Measurements from ENCODE around the gene CRYGN.

CRYGN gene

GRCh38 chr7:151429237-151429559, 10.7 kb downstream of the CRYGN start:
- no peak overlapping the region for H3K9ac ChIP-seq
- H3K9me3 ChIP-seq: no peaks in the 10 kb centered on the region
- peak overlapping the region; percentile 69 for H3K4me2 ChIP-seq
- no peaks in the 10 kb centered on the region for H3K36me3 ChIP-seq
- no peak overlapping the region for H3K4me3 ChIP-seq
- peaks cover 47% of the 10 kb centered on the region for H3K4me1 ChIP-seq
- no peaks in the 10 kb centered on the region for H4K20me1 ChIP-seq
- H3K27ac ChIP-seq: no peak overlapping the region
- TF ChIP-seq Cebpa-rat (IDR thresholded peaks at IDR 0.05): no peak
- no peaks in the 10 kb centered on the region for H3K27me3 ChIP-seq

GRCh38 chr7:151428378-151429236, 11.3 kb downstream of the CRYGN start:
- Histone ChIP-seq H3K4me3 (no peak overlapping the region), H4K20me1 (no peaks in the 10 kb centered on the region), H3K4me2 (peak overlapping the region; percentile 69), H3K36me3 (no peaks in the 10 kb centered on the region), H3K4me1 (peaks cover 45% of the 10 kb centered on the region), H3K27ac (no peak overlapping the region), H3K9ac (no peak overlapping the region), H3K27me3 (no peaks in the 10 kb centered on the region), H3K9me3 (no peaks in the 10 kb centered on the region)
- no peak for TF ChIP-seq Cebpa-rat (IDR thresholded peaks at IDR 0.05)

DNA sequence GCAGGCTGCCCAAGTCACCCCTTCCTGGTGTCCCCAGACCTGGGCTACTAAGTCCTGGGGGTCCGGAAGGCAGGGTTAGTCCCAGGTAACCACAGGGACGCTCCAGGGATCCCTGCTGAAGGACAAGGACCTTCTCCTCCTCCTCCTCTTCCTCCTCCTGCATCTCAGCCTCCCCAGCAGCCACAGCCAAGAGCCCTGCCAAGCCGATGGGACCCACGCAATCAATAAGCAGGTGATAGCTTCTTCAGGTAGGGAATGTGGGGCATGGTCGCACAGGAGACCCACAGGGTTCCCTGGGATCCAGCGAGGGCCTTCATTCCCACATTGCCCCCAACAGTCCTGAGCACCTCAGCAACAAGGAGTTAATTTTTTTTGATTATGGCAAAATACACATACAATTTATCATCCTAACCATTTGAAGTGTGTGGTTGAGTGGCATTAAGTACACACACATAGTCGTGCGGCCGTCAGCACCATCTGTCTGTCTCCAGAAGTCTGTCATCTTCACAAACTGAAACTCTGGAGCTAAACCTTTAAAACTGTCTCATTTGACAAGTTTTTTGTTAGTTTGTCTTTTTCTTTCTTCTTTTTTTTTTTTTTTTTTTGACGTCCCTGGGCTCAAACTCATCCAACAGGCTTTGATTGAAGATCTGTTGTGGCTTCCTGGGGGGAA, 12.1 kb downstream of the CRYGN start:
- Histone ChIP-seq H3K9me3 (peaks cover 7% of the 10 kb centered on the region; the same call in 1 of the 2 replicates), H3K9ac (no peak overlapping the region), H3K27ac (no peak overlapping the region), H3K4me2 (peak overlapping the region; percentile 69), H3K27me3 (no peaks in the 10 kb centered on the region), H3K4me3 (no peak overlapping the region), H3K4me1 (peaks cover 38% of the 10 kb centered on the region), H4K20me1 (no peaks in the 10 kb centered on the region), H3K36me3 (no peaks in the 10 kb centered on the region)
- no peak for TF ChIP-seq Cebpa-rat (IDR thresholded peaks at IDR 0.05)

GRCh38 chr7:151426904-151427704, 12.8 kb downstream of the CRYGN start:
- no peak overlapping the region for H3K27ac ChIP-seq
- no peak overlapping the region for H3K9ac ChIP-seq
- H3K4me3 ChIP-seq: no peak overlapping the region

GRCh38 chr7:151426441-151426903, 13.5 kb downstream of the CRYGN start:
- no peak overlapping the region for H3K4me3 ChIP-seq
- no peaks in the 10 kb centered on the region for H4K20me1 ChIP-seq
- peaks cover 21% of the 10 kb centered on the region for H3K9me3 ChIP-seq
- no peak overlapping the region for H3K9ac ChIP-seq
- TF ChIP-seq Cebpa-rat (IDR thresholded peaks at IDR 0.05): no peak
- H3K4me2 ChIP-seq: no peak overlapping the region
- no peaks in the 10 kb centered on the region for H3K36me3 ChIP-seq
- H3K27me3 ChIP-seq: no peaks in the 10 kb centered on the region
- peaks cover 30% of the 10 kb centered on the region for H3K4me1 ChIP-seq
- no peak overlapping the region for H3K27ac ChIP-seq

More at GRCh38 chr7:151426904-151427704, 12.8 kb downstream of the CRYGN start:
- H3K9me3 ChIP-seq: peaks cover 14% of the 10 kb centered on the region
- no peak overlapping the region for H3K4me2 ChIP-seq
- TF ChIP-seq Cebpa-rat (IDR thresholded peaks at IDR 0.05): no peak
- H4K20me1 ChIP-seq: no peaks in the 10 kb centered on the region
- no peaks in the 10 kb centered on the region for H3K36me3 ChIP-seq
- peaks cover 30% of the 10 kb centered on the region for H3K4me1 ChIP-seq
- no peaks in the 10 kb centered on the region for H3K27me3 ChIP-seq

GRCh38 chr7:151425670-151426440, 14.1 kb downstream of the CRYGN start:
- no peaks in the 10 kb centered on the region for H3K36me3 ChIP-seq
- peaks cover 25% of the 10 kb centered on the region for H3K9me3 ChIP-seq
- H3K4me2 ChIP-seq: no peak overlapping the region
- no peaks in the 10 kb centered on the region for H3K27me3 ChIP-seq
- 0 out of 2 replicates have a peak, but pooled peaks have one; percentile 6 for TF ChIP-seq Cebpa-rat (IDR thresholded peaks at IDR 0.05)
- H3K4me3 ChIP-seq: no peak overlapping the region
- peaks cover 30% of the 10 kb centered on the region for H3K4me1 ChIP-seq
- H4K20me1 ChIP-seq: no peaks in the 10 kb centered on the region
- no peak overlapping the region for H3K27ac ChIP-seq
- H3K9ac ChIP-seq: no peak overlapping the region

DNA sequence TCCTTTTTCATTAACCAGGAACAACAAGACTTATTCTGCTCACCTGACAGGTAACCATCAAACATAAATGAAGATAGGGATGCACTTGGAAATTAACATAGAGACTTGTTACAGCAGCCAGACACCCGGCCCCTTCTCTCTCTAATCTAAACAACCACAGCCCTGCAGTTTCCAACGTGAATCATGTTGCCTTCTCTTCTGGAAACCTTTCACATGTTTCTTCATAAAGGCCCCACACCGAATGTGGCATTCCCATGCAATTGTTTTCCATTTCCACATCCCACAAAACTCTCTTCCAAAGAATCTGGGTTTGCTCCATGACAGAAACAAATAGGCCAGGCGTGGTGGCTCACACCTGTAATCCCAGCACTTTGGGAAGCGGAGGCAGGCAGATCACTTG, 15.1 kb downstream of the CRYGN start:
- no peak overlapping the region for H3K27ac ChIP-seq
- H3K27me3 ChIP-seq: no peaks in the 10 kb centered on the region

GRCh38 chr7:151423936-151424335, 16.0 kb downstream of the CRYGN start:
- no peak for TF ChIP-seq Cebpa-rat (IDR thresholded peaks at IDR 0.05)
- Histone ChIP-seq H3K27ac (no peak overlapping the region), H3K36me3 (no peaks in the 10 kb centered on the region), H3K9me3 (peaks cover 42% of the 10 kb centered on the region), H4K20me1 (no peaks in the 10 kb centered on the region), H3K9ac (no peak overlapping the region), H3K4me3 (no peak overlapping the region), H3K4me2 (no peak overlapping the region), H3K4me1 (peaks cover 11% of the 10 kb centered on the region), H3K27me3 (no peaks in the 10 kb centered on the region)

More for the DNA sequence above, 15.1 kb downstream of the CRYGN start:
- Histone ChIP-seq H3K9ac (no peak overlapping the region), H3K4me2 (no peak overlapping the region), H3K4me1 (peaks cover 19% of the 10 kb centered on the region), H3K4me3 (no peak overlapping the region), H4K20me1 (no peaks in the 10 kb centered on the region), H3K36me3 (no peaks in the 10 kb centered on the region), H3K9me3 (peaks cover 36% of the 10 kb centered on the region)
- TF ChIP-seq Cebpa-rat (IDR thresholded peaks at IDR 0.05): no peak

DNA sequence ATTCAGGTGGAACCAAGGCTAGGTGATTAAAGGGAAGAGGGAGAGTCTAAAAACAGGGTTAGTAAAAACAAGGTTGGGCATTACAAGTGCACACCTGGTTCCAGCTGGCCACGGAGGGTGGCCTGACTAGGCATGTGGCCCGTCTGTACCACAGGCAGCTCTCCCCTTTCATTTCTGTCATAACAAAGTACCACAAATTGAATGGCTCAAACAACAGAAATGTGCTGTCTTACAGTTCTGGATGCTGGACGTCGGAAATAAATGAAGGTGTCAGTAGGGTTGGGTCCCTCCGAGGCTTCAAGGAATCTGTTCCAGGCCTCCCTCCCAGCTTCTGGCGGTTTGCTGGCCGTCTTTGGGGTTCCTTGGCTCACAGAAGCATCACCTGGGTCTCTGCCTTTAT, 16.7 kb downstream of the CRYGN start:
- no peak overlapping the region for H3K4me3 ChIP-seq
- no peak overlapping the region for H3K4me2 ChIP-seq
- no peaks in the 10 kb centered on the region for H3K36me3 ChIP-seq
- peaks cover 46% of the 10 kb centered on the region for H3K9me3 ChIP-seq
- H3K9ac ChIP-seq: no peak overlapping the region
- no peaks in the 10 kb centered on the region for H3K27me3 ChIP-seq
- TF ChIP-seq Cebpa-rat (IDR thresholded peaks at IDR 0.05): no peak
- H4K20me1 ChIP-seq: no peaks in the 10 kb centered on the region
- H3K27ac ChIP-seq: no peak overlapping the region
- peaks cover 3% of the 10 kb centered on the region for H3K4me1 ChIP-seq

Measured in BLaER1 (cell line).